ENCODE results near the gene ING2.

DNA sequence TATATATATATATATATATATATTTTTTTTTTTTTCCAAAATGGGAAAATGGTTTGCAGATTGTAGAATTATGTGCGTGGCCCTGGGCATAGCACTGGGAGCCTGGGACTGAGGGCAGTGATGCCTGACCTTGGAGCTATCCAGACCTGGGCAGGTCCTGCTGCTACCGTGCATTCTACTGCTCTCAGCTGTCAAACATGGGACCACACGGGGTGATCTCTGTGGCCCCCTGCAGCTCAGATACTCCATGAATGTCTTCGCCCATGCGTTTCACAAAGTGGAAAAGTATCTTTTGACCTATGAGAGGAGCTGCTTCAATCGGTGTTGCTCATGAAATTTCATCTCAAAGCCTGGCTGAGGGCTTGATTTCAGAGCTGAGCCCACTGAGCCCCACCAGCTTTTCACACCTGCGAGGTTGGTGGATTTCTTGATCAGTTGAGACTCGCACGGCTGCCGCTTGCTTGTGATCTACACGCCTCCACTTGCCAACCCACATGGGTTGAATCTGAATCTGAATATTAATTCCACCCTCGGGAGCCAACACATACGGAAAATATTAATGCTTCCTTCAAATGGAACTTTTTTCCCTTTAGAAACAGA is 35.7 kb downstream of the ING2 start:
- TF ChIP-seq, protein P1, sequence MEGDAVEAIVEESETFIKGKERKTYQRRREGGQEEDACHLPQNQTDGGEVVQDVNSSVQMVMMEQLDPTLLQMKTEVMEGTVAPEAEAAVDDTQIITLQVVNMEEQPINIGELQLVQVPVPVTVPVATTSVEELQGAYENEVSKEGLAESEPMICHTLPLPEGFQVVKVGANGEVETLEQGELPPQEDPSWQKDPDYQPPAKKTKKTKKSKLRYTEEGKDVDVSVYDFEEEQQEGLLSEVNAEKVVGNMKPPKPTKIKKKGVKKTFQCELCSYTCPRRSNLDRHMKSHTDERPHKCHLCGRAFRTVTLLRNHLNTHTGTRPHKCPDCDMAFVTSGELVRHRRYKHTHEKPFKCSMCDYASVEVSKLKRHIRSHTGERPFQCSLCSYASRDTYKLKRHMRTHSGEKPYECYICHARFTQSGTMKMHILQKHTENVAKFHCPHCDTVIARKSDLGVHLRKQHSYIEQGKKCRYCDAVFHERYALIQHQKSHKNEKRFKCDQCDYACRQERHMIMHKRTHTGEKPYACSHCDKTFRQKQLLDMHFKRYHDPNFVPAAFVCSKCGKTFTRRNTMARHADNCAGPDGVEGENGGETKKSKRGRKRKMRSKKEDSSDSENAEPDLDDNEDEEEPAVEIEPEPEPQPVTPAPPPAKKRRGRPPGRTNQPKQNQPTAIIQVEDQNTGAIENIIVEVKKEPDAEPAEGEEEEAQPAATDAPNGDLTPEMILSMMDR (IDR thresholded peaks at IDR 0.05), result no peak
- TF ChIP-seq POLR2A (IDR thresholded peaks at IDR 0.05), result no peak
